ENCODE data around the gene CXXC1.
"Not testable (repeated sequence)": the region's sequence is repeated elsewhere in the genome, so short reads cannot be mapped to it uniquely, and the experiment has no call there.

CXXC1 gene

GRCh38 chr18:50287441-50288347 lies at the start of gene CXXC1:
TSS of gene CXXC1 (minus strand) at chr18:50287692. CDS start at chr18:50287589, 103 bp downstream.
- Histone ChIP-seq H3K27ac (peak within 1 kb of the TSS in 20 of 21 experiments; percentile 75 to 91 (median 84)), H3K4me3 (peak within 1 kb of the TSS; percentile 47 to 93 (median 83))

DNA sequence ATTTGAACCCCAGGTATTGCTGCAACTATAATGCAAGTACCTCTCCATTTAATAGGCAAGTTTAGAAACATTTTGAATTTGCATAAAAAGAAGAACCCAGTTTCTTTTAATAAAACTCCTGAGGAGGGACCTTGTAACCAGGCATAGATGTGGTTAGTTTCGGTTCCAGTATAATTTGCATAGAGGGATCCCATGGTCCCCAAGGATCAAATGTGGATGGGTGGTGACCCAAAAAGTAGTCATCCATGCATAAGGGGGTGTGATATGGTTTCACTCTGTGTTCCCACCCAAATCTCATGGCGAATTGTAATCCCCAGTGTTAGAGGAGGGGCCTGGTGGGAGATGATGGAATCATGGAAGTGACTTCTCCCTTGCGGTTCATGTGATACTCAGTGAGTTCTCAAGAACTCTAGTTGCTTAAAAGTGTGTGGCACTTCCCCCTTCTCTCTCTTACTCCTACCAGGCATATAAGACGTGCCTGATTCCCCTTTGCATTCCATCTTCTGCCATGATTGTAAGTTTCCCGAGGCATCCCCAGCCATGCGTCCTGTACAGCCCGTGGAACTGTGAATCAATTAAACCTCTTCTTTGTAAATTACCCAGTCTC lies 47.2 kb upstream of the CXXC1 start:
- H3K4me3 ChIP-seq = no peak overlapping the region
- no peak overlapping the region for H3K27ac ChIP-seq

DNA sequence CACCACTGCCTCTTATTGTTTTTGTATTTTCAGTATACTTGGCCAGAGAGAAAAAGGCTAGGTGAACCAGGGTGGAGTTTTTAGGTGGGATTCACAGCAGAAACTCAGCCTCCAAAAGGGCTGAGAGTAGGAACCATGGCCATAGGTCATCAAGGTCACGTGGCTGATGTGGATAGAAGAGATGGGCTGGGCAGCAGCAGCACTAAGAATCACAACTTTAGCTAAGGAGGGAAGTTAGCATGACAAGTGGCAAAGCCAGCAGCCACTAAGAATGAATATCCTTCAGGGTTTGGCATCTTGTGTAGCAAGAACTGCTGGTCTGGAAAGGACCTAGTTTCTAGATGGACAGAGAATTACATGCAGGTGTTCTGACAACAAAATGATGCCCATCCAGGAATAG lies 44.2 kb upstream of the CXXC1 start:
- H3K27ac ChIP-seq = no peak overlapping the region
- H3K4me3 ChIP-seq = no peak overlapping the region

DNA sequence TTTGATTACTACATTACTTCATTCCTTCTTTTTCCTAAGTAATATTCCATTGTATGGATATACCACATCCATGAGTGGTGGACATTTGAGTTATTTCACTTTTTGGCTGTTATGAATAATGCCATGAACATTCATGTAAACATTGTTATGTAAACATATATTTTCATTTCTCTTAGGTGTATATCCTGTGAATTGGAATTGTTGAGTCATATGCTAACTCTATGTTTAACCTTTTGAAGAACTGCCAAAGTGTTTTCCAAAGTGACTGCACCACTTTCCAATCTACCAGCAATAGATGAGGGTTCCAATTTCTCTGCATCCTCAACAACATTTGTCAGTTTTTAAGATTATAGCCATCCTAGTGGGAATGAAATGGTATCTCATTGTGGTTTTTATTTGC lies 42.7 kb upstream of the CXXC1 start:
- H3K27ac ChIP-seq = no peak overlapping the region
- no peak overlapping the region for H3K4me3 ChIP-seq

DNA sequence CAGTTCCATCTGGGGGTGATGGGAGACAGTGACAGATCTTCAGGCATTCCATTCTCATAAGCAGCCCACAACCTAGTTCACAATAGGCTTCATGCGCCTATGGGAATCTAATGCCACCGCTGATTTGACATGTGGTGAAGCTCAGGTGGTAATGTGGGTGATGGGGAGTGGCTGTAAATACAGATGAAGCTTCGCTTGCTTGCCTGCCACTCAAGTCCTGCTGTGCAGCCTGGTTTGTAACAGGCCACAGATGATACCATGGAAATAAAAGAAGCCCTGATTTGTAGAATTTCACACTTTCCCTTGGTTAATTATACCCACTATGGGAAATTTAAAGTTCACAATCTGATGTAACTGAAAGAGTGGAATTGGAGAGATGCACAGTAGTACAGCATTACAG lies 40.5 kb upstream of the CXXC1 start:
- no peak overlapping the region for H3K4me3 ChIP-seq
- H3K27ac ChIP-seq = no peak overlapping the region

DNA sequence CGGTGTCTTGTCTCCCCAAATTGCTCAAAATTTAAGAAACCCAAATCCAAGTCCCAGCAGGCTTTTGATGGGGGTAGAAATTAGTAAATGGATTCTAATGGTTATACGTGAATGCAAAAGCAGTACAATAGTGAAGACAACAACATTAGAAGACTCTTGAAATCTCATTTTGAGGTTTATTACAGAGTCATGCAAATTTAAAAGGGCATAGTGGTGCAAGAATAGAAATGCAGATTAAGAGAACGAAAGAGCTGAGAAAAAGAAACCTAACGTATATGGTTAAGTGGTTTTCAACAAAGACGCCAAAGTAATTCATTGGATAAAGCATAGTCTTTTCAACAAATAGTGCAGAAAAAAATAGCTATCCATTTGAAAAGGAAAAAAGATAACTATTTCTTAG lies 33.2 kb upstream of the CXXC1 start:
- Histone ChIP-seq H3K27ac (no peak overlapping the region), H3K4me3 (no peak overlapping the region)

GRCh38 chr18:50315100-50315871 lies 27.8 kb upstream of the CXXC1 start:
- Histone ChIP-seq H3K27ac (no peak overlapping the region), H3K4me3 (no peak overlapping the region)

DNA sequence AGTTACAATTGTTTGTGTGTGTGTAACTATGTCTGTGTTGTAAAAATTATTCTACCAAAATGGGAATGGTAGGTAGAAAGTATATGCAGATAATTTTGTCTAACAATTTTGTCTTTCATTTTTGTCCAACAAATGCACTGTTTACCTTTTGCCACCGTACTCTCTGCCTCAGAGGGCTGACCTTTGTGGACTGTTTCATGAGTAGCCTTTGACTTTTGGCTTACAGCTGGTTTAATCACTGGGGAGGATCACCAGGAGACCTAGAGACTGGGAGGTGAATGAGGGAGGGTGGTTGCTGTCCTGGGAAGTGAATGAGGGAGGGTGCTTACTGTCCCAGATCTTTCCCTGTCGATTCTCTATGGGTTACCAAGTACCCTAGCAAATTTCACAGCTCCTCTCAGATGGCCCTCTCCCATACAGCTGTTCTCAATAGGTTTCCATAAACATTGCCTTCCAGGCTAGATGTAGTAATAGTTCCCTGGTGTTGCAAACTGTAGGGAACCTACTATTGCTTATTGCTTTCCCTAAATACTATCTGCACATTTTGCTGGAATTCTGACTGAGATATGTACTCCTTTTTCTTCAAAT lies 26.5 kb upstream of the CXXC1 start:
- Histone ChIP-seq H3K27ac (no peak overlapping the region), H3K4me3 (no peak overlapping the region)

GRCh38 chr18:50313031-50313607 lies 25.6 kb upstream of the CXXC1 start:
- no peak overlapping the region for H3K4me3 ChIP-seq
- H3K27ac ChIP-seq = no peak overlapping the region

DNA sequence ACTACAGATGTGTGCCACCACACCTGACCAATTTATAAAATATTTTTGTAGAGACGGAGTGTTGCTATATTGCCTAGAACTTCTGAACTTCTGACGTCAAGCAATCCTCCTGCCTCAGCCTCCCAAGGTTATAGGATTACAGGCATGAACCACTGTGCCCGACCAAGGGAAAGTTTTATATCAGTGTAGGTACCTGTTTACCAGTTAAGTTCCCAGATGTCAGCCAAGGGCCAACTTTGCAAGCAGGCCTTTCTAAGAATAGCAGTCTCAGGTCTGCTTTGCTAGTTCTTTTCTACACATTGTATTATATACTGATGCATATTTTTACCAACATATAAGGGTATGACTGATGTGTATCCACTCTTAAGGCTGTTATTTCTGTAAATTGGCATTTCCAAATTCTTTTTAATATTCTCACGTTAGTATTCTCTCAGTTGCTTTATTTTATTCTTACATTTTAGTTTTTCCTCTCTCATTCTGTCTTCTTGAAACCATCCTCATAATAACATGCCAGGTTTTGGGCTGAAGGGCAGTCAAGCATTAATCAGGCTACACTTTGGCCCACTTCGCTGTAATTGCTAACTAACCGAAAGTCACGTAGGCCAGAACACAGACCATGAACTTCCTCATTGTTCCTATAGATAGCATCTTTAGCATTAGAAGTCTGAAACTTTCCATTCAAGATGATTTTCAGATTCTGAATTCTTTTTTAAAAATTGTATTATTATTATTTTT lies 25.0 kb upstream of the CXXC1 start:
- Histone ChIP-seq H3K27ac (no peak overlapping the region), H3K4me3 (no peak overlapping the region)

GRCh38 chr18:50311650-50312049 lies 24.2 kb upstream of the CXXC1 start:
- Histone ChIP-seq H3K4me3 (no peak overlapping the region), H3K27ac (no peak overlapping the region)

- Histone ChIP-seq H3K27ac (no peak overlapping the region), H3K4me3 (no peak overlapping the region)
Measured at GRCh38 chr18:50310080-50310479, 22.6 kb upstream of the CXXC1 start.

DNA sequence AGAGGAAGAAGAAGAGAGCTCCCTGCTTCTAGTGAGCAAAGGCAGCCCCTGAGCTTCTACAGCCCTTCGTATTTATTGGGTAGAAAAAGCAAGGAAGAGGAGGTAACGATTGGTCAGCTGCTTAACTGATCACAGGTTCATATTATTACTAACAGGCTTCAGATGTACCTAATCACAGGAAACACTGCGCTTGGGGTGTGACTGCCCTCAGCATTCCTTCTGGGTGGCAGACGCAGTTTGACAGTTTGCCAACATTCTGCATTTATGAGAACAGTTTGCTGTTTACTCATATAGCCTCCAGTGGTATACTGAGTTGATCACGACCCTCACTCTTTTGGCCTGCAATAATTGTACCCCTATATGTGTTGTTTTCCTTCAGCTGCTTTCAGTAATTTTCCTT lies 21.4 kb upstream of the CXXC1 start:
- not testable (repeated sequence) for H3K27ac ChIP-seq, H3K4me3 ChIP-seq

GRCh38 chr18:50307738-50308470 lies 20.4 kb upstream of the CXXC1 start:
- Histone ChIP-seq H3K27ac (peak overlapping the region in 2 of 21 experiments; percentile 49 to 55), H3K4me3 (peak overlapping the region; percentile 19 to 43 (median 36))

DNA sequence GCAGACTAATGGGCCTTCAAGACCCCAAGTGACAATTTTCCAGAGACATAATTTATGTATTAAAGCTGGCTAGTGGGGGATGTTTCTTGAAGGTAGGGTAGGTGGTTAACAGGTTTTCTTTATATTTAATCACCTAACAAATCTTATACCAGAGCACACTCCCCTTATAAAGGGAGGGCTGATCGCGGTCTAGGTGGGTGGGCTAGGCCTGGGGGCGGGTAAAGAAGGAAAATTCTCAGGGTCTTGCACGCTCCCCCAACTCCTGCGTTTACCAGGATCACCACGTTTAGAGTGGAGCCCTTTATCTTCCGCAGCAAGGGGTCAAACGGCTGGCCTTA lies 19.9 kb upstream of the CXXC1 start:
- H3K27ac ChIP-seq = peak overlapping the region in 2 of 21 experiments; percentile 49 to 55
- H3K4me3 ChIP-seq = peak overlapping the region; percentile 19 to 43 (median 36)

- no peak overlapping the region for H3K27ac ChIP-seq
- peak overlapping the region in 4 of 7 experiments; percentile 19 to 43 (median 36) for H3K4me3 ChIP-seq
Measured at GRCh38 chr18:50306944-50307343, 19.5 kb upstream of the CXXC1 start.

GRCh38 chr18:50301074-50301473 lies 13.6 kb upstream of the CXXC1 start:
- H3K4me3 ChIP-seq = no peak overlapping the region
- H3K27ac ChIP-seq = no peak overlapping the region

- Histone ChIP-seq H3K27ac (no peak overlapping the region), H3K4me3 (no peak overlapping the region)
Measured at GRCh38 chr18:50299626-50300388, 12.3 kb upstream of the CXXC1 start.

All from skin epidermis (tissue), 12 donors.